ENCODE data around the gene CDK1.

Gene CDK1

GRCh38 chr10:60789340-60789739 lies 11.1 kb downstream of the CDK1 start:
- TF ChIP-seq CTCF (IDR thresholded peaks at IDR 0.05; ENCODE audit: insufficient read depth, low read length) (no peak), GABPA (IDR thresholded peaks at IDR 0.05; ENCODE audit: low read depth) (no peak), SPI1 (IDR thresholded peaks at IDR 0.05; ENCODE audit: borderline replicate concordance, low read depth) (no peak), POLR2AphosphoS5 (IDR thresholded peaks at IDR 0.05; ENCODE audit: low read depth) (no peak), REST (IDR thresholded peaks at IDR 0.05; ENCODE audit: insufficient replicate concordance, low read depth) (no peak)
- no peaks in the 10 kb centered on the region for H3K27me3 ChIP-seq (ENCODE audit: insufficient read depth, poor library complexity, severe bottlenecking)
- no peak overlapping the region for H3K27ac ChIP-seq (replicated peaks)
- DNase-seq (ENCODE audit: low read depth in 1 of 2, low spot score in 1 of 2) = no peak
- H3K4me3 ChIP-seq (replicated peaks; ENCODE audit: insufficient read depth, low read length) = no peak overlapping the region

- TF ChIP-seq GABPA (IDR thresholded peaks at IDR 0.05; ENCODE audit: low read depth) = no peak
- TF ChIP-seq REST (IDR thresholded peaks at IDR 0.05; ENCODE audit: insufficient replicate concordance, low read depth) = no peak
- H3K27me3 ChIP-seq (ENCODE audit: insufficient read depth, poor library complexity, severe bottlenecking) = no peaks in the 10 kb centered on the region
- H3K27ac ChIP-seq (replicated peaks) = no peak overlapping the region
- H3K4me3 ChIP-seq (replicated peaks; ENCODE audit: insufficient read depth, low read length) = no peak overlapping the region
- no peak for DNase-seq (ENCODE audit: low read depth in 1 of 2, low spot score in 1 of 2)
Observed at GRCh38 chr10:60794953-60795352, 16.7 kb downstream of the CDK1 start.

- no peak for DNase-seq (ENCODE audit: low read depth in 1 of 2, low spot score in 1 of 2)
- H3K27me3 ChIP-seq (ENCODE audit: insufficient read depth, poor library complexity, severe bottlenecking) = no peaks in the 10 kb centered on the region
- H3K4me3 ChIP-seq (replicated peaks; ENCODE audit: insufficient read depth, low read length) = no peak overlapping the region
- no peak for TF ChIP-seq POLR2AphosphoS5 (IDR thresholded peaks at IDR 0.05; ENCODE audit: low read depth)
- TF ChIP-seq CTCF (IDR thresholded peaks at IDR 0.05; ENCODE audit: insufficient read depth, low read length) = no peak
- no peak for TF ChIP-seq GABPA (IDR thresholded peaks at IDR 0.05; ENCODE audit: low read depth)
- no peak for TF ChIP-seq SPI1 (IDR thresholded peaks at IDR 0.05; ENCODE audit: borderline replicate concordance, low read depth)
- TF ChIP-seq REST (IDR thresholded peaks at IDR 0.05; ENCODE audit: insufficient replicate concordance, low read depth) = no peak
- H3K27ac ChIP-seq (replicated peaks) = no peak overlapping the region
Observed at GRCh38 chr10:60795465-60796202, 17.4 kb downstream of the CDK1 start.

Data from HL-60 (cell line).